IPS DF 19.7 (cell line): ENCODE measurements around the gene PRSS21.

Experiments used
- DNase-seq: peaks from one replicate; pipeline ENCODE4 v3.0.0-alpha.2; 2013; ENCODE audit warnings: low read depth, low spot score

The PRSS21 gene

GRCh38 chr16:2843526-2843925 is 26.5 kb downstream of the PRSS21 start:
- DNase-seq = no peak

DNA sequence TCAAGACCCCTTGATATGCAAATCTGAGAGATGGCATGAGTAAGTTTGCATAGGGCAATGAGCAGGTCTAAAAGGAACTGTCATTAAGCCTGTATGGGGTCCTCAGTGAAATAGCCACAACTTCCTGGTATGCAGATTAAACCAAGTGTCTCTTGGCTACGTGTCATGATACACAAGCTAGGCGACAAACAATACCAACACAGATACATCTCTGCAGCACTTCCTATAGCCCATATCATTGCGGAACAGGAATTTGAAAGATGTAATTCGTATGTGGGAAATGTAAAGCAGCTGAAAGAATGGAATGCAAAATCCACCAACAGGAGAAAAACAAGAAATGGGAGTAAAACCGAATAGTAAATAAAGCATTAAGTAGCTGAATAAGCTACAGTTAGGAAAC is 28.1 kb downstream of the PRSS21 start:
- no peak for DNase-seq

DNA sequence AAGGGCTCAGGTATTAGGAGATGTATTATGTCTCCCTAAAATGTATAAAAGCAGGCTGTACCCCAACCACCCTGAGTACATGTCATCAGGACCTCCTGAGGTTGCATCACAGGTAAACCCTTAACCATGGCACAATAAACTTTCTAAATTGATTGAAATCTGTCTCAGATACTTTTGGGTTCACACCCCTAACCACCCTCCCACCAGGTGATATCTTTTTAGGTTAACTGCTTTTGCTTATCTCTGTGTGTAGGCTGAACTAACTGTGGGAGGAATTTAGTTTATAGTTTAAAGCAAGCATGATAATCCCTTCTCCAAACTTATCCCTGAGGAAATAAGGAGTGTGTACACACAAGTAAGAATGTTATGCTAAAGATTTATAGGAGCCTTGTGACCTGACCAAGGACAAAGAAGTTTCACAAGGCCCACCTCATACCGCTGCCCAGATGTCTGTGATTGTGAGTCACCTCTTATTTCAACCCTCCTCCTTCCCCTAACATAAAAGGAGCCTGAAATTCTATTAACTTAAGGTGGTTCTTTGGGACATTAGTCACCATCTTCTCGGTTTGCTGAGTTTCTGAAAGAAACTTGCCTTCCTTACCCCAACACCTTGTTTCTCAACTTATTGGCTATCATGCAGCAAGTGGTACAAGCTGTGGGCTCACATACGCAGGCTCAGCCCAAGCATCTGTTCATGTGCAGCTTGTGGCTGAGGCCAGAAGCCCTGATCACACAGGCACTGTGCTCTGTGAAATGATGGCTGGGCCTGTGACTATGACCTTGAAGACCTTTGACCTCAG is 29.7 kb downstream of the PRSS21 start:
- no peak for DNase-seq

GRCh38 chr16:2848933-2849725 is 32.1 kb downstream of the PRSS21 start:
- DNase-seq = no peak

- DNase-seq = no peak
Measured at GRCh38 chr16:2852003-2852730, 35.1 kb downstream of the PRSS21 start.

DNA sequence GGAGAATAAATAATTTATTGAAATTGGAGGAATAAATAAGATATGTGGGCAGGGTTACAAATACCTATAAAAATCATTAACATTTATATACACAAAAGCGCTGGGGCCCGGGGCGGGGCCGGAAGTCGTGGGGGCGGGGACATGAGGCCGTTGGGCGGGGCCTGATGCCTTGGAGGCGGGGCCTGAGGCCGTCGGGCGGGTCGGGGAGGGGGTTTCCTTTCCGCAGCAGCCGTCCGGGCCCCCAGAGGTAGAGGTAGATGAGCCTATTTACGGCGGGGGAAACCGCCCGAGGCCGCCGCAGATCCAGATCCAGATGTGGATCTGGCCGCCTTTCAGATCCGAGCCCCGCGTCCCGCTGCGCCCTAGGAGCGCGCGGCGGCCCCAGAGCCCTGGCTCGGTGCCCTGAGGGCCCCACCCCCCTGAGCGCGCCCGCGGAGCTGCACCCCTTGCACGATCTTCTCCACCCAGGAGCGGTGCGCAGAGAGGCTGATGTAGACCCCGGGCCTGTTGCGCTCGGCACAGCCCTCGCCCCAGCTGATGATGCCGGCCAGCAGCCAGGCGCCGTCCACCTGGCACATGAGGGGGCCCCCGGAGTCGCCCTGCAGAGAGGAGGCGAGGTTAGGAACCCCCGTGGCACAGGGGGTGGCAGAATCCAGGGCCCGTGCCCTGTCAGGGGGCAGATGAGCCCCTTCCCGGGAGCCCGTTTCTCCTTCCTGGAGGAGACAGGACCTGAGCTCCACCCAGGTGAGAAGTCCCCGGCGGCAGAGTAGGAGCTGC is 35.9 kb downstream of the PRSS21 start:
- no peak for DNase-seq

GRCh38 chr16:2853531-2854073 is 36.6 kb downstream of the PRSS21 start:
- no peak for DNase-seq

DNA sequence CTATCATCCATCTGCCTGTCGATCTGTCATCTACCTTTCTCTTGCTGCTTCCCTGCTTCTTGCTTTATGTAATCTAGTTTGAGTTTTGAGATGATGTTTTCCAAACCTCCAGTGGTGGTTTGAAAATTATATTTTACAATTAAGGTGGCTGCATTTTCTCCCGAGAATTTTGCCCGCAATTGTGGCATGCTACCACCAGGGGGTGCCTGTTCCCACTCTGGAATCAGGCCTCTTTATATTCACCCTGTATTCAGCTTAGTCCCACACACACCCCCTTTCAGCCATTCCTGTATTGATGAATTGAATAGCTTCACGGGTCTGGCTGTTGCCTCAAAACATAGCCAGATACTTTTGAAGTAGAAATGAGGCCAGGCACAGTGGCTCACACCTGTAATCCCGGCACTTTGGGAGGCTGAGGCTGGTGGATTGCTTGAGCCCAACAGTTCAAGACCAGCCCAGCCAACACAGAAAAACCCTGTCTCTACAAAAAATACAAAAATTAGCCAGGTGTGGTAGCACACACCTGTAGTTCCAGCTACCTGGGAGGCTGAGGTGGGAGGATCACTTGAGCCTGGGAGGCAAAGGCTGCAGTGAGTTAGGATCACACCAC is 37.8 kb downstream of the PRSS21 start:
- DNase-seq = no peak

DNA sequence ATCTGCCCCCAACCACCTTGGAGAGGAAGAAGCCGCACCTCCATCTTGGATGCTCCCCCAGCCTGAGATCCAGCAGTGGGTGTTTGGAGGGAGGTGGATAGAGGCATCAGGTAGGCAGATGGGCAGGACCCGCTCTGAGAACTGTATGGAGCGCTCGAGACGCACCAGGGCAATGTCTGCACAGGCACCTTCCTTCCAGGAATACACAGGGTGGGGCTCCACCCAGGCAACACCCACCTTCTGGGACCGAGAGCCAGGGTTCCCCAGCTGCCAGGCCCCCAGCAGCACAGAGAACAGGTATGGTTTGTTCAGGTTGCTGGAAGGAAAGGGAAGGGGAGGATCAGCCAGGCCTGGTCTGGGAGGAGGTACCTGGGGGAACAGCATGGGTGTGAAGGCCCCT is 38.5 kb downstream of the PRSS21 start:
- DNase-seq = no peak

DNA sequence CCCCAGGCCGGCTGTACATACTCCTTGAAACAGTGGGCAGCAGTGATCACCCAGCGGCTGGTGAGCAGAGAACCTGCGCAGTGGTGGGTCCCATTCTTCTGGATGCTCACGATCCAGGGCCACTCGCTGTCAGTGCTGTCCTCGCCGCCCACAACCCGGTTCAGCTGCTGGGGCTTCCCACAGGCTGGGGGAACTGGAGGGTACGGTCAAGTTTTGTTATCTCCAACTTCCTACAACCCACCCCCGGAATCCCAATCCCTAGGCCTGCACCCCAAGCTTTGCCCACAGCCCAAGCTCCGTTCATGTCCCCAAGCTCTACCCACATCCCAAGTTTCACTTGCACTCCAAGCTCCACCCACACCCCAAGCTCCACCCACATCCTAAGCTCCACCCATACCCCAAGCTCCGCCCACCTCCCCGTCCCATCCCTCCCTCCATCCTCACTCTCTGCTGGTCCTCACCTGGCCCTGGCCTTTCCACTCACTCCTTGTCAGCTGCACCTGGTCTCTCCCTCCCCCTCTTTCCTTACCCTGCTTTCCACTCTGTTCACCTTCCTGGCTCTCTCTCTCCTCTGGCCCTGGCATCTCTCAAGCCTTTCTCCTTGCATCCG is 39.1 kb downstream of the PRSS21 start:
- no peak for DNase-seq

GRCh38 chr16:2856686-2857450 is 39.8 kb downstream of the PRSS21 start:
- no peak for DNase-seq

GRCh38 chr16:2857451-2858244 is 40.6 kb downstream of the PRSS21 start, which contains the start of gene PRSS22:
TSS of gene PRSS22 (minus strand) at chr16:2858170. CDS start at chr16:2858104, 66 bp downstream.
- no peak for DNase-seq

GRCh38 chr16:2858245-2859025 is 41.4 kb downstream of the PRSS21 start:
- no peak for DNase-seq

GRCh38 chr16:2859686-2860265 is 42.7 kb downstream of the PRSS21 start:
- DNase-seq = no peak

GRCh38 chr16:2860826-2861567 is 44.0 kb downstream of the PRSS21 start:
- no peak for DNase-seq

- DNase-seq = no peak
Measured at GRCh38 chr16:2865651-2866050, 48.6 kb downstream of the PRSS21 start.

GRCh38 chr16:2866431-2866830 is 49.4 kb downstream of the PRSS21 start:
- no peak for DNase-seq
